Trophoblast cell (in vitro differentiated cells and primary cell): Measurements from ENCODE around the gene PANX3.

Source experiments
- DNase-seq, 2 donors: peaks; one replicate each; pipeline ENCODE4 v3.0.0-alpha.2; 2016
- H2AFZ ChIP-seq: 2 replicates; pipeline ENCODE4 v1.6.1; 2013; ENCODE audit warnings: low read length, moderate library complexity, mild to moderate bottlenecking; ENCODE audit not compliant: insufficient read depth, poor library complexity
- H2AK5ac ChIP-seq: 2 replicates; pipeline ENCODE4 v1.6.1; 2013; ENCODE audit warnings: mild to moderate bottlenecking, low read length
- H2BK120ac ChIP-seq: 2 replicates; pipeline ENCODE4 v1.6.1; 2013; ENCODE audit warnings: low read length, mild to moderate bottlenecking, moderate library complexity; ENCODE audit not compliant: insufficient read depth, poor library complexity
- H2BK12ac ChIP-seq: 2 replicates; pipeline ENCODE4 v1.6.1; 2013; ENCODE audit warnings: mild to moderate bottlenecking, low read length, moderate library complexity
- H2BK5ac ChIP-seq: 2 replicates; pipeline ENCODE4 v1.6.1; 2013; ENCODE audit warnings: low read length, low read depth, moderate library complexity, mild to moderate bottlenecking; ENCODE audit not compliant: poor library complexity
- H3K14ac ChIP-seq: 2 replicates; pipeline ENCODE4 v1.6.1; 2013; ENCODE audit warnings: mild to moderate bottlenecking, low read length
- H3K18ac ChIP-seq: 2 replicates; pipeline ENCODE4 v1.6.1; 2013; ENCODE audit warnings: mild to moderate bottlenecking, low read length
- H3K23ac ChIP-seq: 2 replicates; pipeline ENCODE4 v1.6.1; 2013; ENCODE audit warnings: low read length
- H3K27ac ChIP-seq: 2 replicates; pipeline ENCODE4 v1.5.1; 2013; ENCODE audit warnings: low read depth, mild to moderate bottlenecking, inconsistent platforms, low read length, moderate library complexity
- H3K27me3 ChIP-seq: 2 replicates; pipeline ENCODE4 v1.6.1; 2013; ENCODE audit warnings: inconsistent platforms, mild to moderate bottlenecking, low read length, moderate library complexity; ENCODE audit not compliant: insufficient read depth
- H3K36me3 ChIP-seq, 2 experiments: 1 replicate in 1 of 2; 2 replicates in 1 of 2; pipeline ENCODE4 v1.6.1; 2013; ENCODE audit warnings: low read length in 2 of 2, mild to moderate bottlenecking in 2 of 2, moderate library complexity in 1 of 2; ENCODE audit not compliant: insufficient read depth in 2 of 2, control insufficient read depth in 1 of 2
- H3K4ac ChIP-seq: 2 replicates; pipeline ENCODE4 v1.6.1; 2013; ENCODE audit warnings: low read depth, mild to moderate bottlenecking, low read length, moderate library complexity
- H3K4me1 ChIP-seq, 2 experiments: 1 replicate in 1 of 2; 2 replicates in 1 of 2; pipeline ENCODE4 v1.6.1; 2013; ENCODE audit warnings: low read length in 2 of 2, mild to moderate bottlenecking in 2 of 2, moderate library complexity in 1 of 2; ENCODE audit not compliant: insufficient read depth in 2 of 2, control insufficient read depth in 1 of 2
- H3K4me2 ChIP-seq: 2 replicates; pipeline ENCODE4 v1.6.1; 2013; ENCODE audit warnings: inconsistent platforms, mild to moderate bottlenecking, low read length, moderate library complexity
- H3K4me3 ChIP-seq: 2 replicates; pipeline ENCODE4 v1.5.1; 2013; ENCODE audit warnings: mild to moderate bottlenecking, low read depth, low read length, inconsistent platforms
- H3K79me1 ChIP-seq: one replicate; pipeline ENCODE4 v1.6.1; 2013; ENCODE audit warnings: low read length
- H3K79me2 ChIP-seq: 2 replicates; pipeline ENCODE4 v1.6.1; 2013; ENCODE audit warnings: low read length, mild to moderate bottlenecking; ENCODE audit not compliant: control insufficient read depth, insufficient read depth, poor library complexity
- H3K9ac ChIP-seq: 2 replicates; pipeline ENCODE4 v1.6.1; 2013; ENCODE audit warnings: mild to moderate bottlenecking, low read length
- H3K9me3 ChIP-seq: 2 replicates; pipeline ENCODE4 v1.6.1; 2013; ENCODE audit warnings: low read depth, mild to moderate bottlenecking, control low read depth, inconsistent platforms, low read length; ENCODE audit not compliant: insufficient read depth
- H4K12ac ChIP-seq: 2 replicates; pipeline ENCODE4 v1.6.1; 2013; ENCODE audit warnings: low read depth, mild to moderate bottlenecking, low read length, moderate library complexity
- H4K8ac ChIP-seq: 2 replicates; pipeline ENCODE4 v1.6.1; 2013; ENCODE audit warnings: low read depth, mild to moderate bottlenecking, low read length, moderate library complexity
- H4K91ac ChIP-seq: one replicate; pipeline ENCODE4 v1.6.1; 2013; ENCODE audit warnings: low read depth, mild to moderate bottlenecking, low read length, moderate library complexity
- WGBS: extraction: QIAGEN DNeasy Blood & Tissue Kit; methylation state at CpG from one replicate; pipeline ENCODE4 v1.1.7; 2013; ENCODE audit warnings: missing lambda C conversion rate; ENCODE audit not compliant: insufficient read length, insufficient coverage; ENCODE audit errors: extremely low coverage; 5-methylcytosine and 5-hydroxymethylcytosine counted together

The PANX3 gene

GRCh38 chr11:124644426-124645280, 33.4 kb downstream of the PANX3 start:
- no peaks in the 10 kb centered on the region for H3K36me3 ChIP-seq
- H4K12ac ChIP-seq = no peak overlapping the region
- H3K14ac ChIP-seq = no peak overlapping the region
- H3K79me1 ChIP-seq = no peaks in the 10 kb centered on the region
- peak; percentile 32 to 75 for DNase-seq
- no peak overlapping the region for H3K9ac ChIP-seq
- no peak overlapping the region for H2BK5ac ChIP-seq
- no peak overlapping the region for H4K8ac ChIP-seq
- no peak overlapping the region for H2AFZ ChIP-seq
- H3K27ac ChIP-seq = no peak overlapping the region
- no peaks in the 10 kb centered on the region for H3K79me2 ChIP-seq
- no peaks in the 10 kb centered on the region for H3K27me3 ChIP-seq
- H3K9me3 ChIP-seq = peaks cover 2% of the 10 kb centered on the region
- H3K4me2 ChIP-seq = peak overlapping the region; percentile 62
- no peak overlapping the region for H3K23ac ChIP-seq
- no peak overlapping the region for H4K91ac ChIP-seq
- H3K18ac ChIP-seq = no peak overlapping the region
- no peak overlapping the region for H2AK5ac ChIP-seq
- no CpG with 5 or more reads among the region's 16 CpGs for WGBS
- no peak overlapping the region for H2BK120ac ChIP-seq
- no peak overlapping the region for H3K4ac ChIP-seq
- H2BK12ac ChIP-seq = no peak overlapping the region
- H3K4me3 ChIP-seq = no peak overlapping the region
- H3K4me1 ChIP-seq = peaks cover 0 to 3% of the 10 kb centered on the region in 2 experiments

GRCh38 chr11:124646148-124646547, 34.9 kb downstream of the PANX3 start:
- Histone ChIP-seq H3K18ac (no peak overlapping the region), H4K12ac (no peak overlapping the region), H3K4me1 (peaks cover 0 to 3% of the 10 kb centered on the region in 2 experiments), H3K4me2 (no peak overlapping the region), H2BK12ac (no peak overlapping the region), H3K36me3 (no peaks in the 10 kb centered on the region), H3K27me3 (no peaks in the 10 kb centered on the region), H3K4me3 (no peak overlapping the region), H3K23ac (no peak overlapping the region), H3K14ac (no peak overlapping the region), H2AFZ (no peak overlapping the region), H3K27ac (no peak overlapping the region), H3K79me1 (no peaks in the 10 kb centered on the region), H3K4ac (no peak overlapping the region), H2AK5ac (no peak overlapping the region), H4K91ac (no peak overlapping the region), H4K8ac (no peak overlapping the region), H2BK5ac (no peak overlapping the region), H3K9ac (no peak overlapping the region), H3K9me3 (peaks cover 2% of the 10 kb centered on the region), H2BK120ac (no peak overlapping the region), H3K79me2 (no peaks in the 10 kb centered on the region)
- no CpG with 5 or more reads among the region's 3 CpGs for WGBS
- no peak for DNase-seq

GRCh38 chr11:124648610-124649009, 37.4 kb downstream of the PANX3 start:
- Histone ChIP-seq H4K8ac (no peak overlapping the region), H2BK120ac (no peak overlapping the region), H3K27me3 (no peaks in the 10 kb centered on the region), H3K9ac (no peak overlapping the region), H2AK5ac (no peak overlapping the region), H4K12ac (no peak overlapping the region), H2BK12ac (no peak overlapping the region), H3K14ac (no peak overlapping the region), H3K4ac (no peak overlapping the region), H4K91ac (no peak overlapping the region), H3K4me3 (no peak overlapping the region), H3K4me1 (peaks cover 0 to 3% of the 10 kb centered on the region in 2 experiments), H3K36me3 (no peaks in the 10 kb centered on the region), H3K9me3 (no peaks in the 10 kb centered on the region), H2BK5ac (no peak overlapping the region), H3K23ac (no peak overlapping the region), H3K79me2 (no peaks in the 10 kb centered on the region), H3K27ac (no peak overlapping the region), H3K18ac (no peak overlapping the region), H3K79me1 (no peaks in the 10 kb centered on the region), H3K4me2 (no peak overlapping the region), H2AFZ (no peak overlapping the region)
- no peak for DNase-seq
- WGBS = no CpG with 5 or more reads among the region's 6 CpGs

- H3K27me3 ChIP-seq = no peaks in the 10 kb centered on the region
- H2BK12ac ChIP-seq = no peak overlapping the region
- H3K9me3 ChIP-seq = no peaks in the 10 kb centered on the region
- H4K12ac ChIP-seq = peak overlapping the region; percentile 28
- H3K14ac ChIP-seq = no peak overlapping the region
- H4K91ac ChIP-seq = no peak overlapping the region
- H3K4me2 ChIP-seq = no peak overlapping the region
- no peaks in the 10 kb centered on the region for H3K79me1 ChIP-seq
- no peak for DNase-seq
- H2BK120ac ChIP-seq = no peak overlapping the region
- H2BK5ac ChIP-seq = no peak overlapping the region
- no peaks in the 10 kb centered on the region for H3K4me1 ChIP-seq
- no peak overlapping the region for H3K4me3 ChIP-seq
- whole genome bisulfite sequencing = no CpG with 5 or more reads among the region's 16 CpGs
- no peak overlapping the region for H2AK5ac ChIP-seq
- H2AFZ ChIP-seq = no peak overlapping the region
- H4K8ac ChIP-seq = no peak overlapping the region
- no peak overlapping the region for H3K18ac ChIP-seq
- no peak overlapping the region for H3K23ac ChIP-seq
- H3K79me2 ChIP-seq = no peaks in the 10 kb centered on the region
- H3K27ac ChIP-seq = no peak overlapping the region
- H3K9ac ChIP-seq = no peak overlapping the region
- H3K4ac ChIP-seq = no peak overlapping the region
- H3K36me3 ChIP-seq = no peaks in the 10 kb centered on the region
Observed at GRCh38 chr11:124656774-124657630, 45.8 kb downstream of the PANX3 start.
